Measurements from ENCODE around the gene MASP1. TPM values are rescaled to one million over a fixed set of nuclear protein-coding genes. Genes with fewer than 3 reads are reported as not detected.
"Not testable (repeated sequence)": the region's sequence is repeated elsewhere in the genome, so short reads cannot be mapped to it uniquely, and the experiment has no call there.

The MASP1 gene
- total RNA-seq, 1 donor from 2014 or later: not detected

DNA sequence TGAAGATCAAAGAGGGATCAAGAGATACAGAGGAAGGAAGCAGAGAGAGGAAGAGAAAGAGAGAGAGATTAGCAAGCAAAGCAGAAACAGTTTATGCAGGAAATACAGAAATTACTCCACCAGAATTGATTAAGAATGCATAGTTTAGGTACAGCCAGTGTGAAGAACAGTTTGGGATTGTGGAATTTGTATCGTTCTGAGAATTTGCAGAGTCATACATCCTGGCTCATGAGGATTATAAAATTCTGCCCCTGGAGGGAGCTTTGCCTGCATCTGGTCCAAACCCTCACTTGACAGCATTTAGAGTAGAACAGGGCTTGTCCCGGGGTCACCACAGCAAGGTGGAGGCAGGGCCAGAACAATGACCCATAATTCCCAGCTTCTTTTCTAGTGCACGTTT lies 44.1 kb downstream of the MASP1 start:
- TF ChIP-seq, protein P1, sequence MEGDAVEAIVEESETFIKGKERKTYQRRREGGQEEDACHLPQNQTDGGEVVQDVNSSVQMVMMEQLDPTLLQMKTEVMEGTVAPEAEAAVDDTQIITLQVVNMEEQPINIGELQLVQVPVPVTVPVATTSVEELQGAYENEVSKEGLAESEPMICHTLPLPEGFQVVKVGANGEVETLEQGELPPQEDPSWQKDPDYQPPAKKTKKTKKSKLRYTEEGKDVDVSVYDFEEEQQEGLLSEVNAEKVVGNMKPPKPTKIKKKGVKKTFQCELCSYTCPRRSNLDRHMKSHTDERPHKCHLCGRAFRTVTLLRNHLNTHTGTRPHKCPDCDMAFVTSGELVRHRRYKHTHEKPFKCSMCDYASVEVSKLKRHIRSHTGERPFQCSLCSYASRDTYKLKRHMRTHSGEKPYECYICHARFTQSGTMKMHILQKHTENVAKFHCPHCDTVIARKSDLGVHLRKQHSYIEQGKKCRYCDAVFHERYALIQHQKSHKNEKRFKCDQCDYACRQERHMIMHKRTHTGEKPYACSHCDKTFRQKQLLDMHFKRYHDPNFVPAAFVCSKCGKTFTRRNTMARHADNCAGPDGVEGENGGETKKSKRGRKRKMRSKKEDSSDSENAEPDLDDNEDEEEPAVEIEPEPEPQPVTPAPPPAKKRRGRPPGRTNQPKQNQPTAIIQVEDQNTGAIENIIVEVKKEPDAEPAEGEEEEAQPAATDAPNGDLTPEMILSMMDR (IDR thresholded peaks at IDR 0.05; ENCODE audit: insufficient read depth, low read length, poor library complexity, severe bottlenecking): no peak
- Histone ChIP-seq H3K4me3 (ENCODE audit: low read depth, low read length) (no peak overlapping the region), H3K27me3 (ENCODE audit: control insufficient read depth, insufficient read depth, low read length) (no peaks in the 10 kb centered on the region), H3K36me3 (ENCODE audit: control insufficient read depth, insufficient read depth, low read length) (no peaks in the 10 kb centered on the region)
- no peak for DNase-seq (ENCODE audit: low read depth)

DNA sequence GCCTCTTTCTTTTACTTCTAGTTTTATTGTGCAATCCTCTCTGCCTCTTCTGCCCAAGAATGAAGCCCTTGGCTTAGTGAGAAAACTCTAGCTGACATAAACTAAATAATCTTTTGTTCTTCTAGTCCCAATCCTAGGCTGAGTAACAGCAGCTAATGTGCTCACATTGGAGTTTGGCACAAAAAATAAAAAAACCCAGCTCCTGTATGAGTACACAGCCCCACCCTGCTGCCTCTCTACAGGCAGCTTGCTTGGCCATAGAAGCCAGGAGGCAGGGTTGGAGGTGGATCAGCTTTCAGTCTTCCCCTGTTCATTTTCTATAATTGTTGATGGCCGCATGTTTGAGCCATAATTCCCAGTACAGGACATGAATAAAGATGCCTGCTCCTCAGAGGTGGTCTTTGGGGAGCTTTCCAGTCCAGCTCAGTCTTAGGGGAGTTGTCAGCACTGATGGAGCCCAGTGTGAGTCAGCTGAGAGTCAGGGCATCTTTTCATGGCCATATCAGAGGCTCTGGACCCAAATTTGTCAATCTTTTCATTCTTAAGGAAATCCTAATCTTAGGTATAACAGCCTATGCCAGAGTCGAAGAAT lies 47.5 kb downstream of the MASP1 start:
- Histone ChIP-seq H3K4me3 (ENCODE audit: low read depth, low read length) (no peak overlapping the region), H3K36me3 (ENCODE audit: control insufficient read depth, insufficient read depth, low read length) (no peaks in the 10 kb centered on the region), H3K27me3 (ENCODE audit: control insufficient read depth, insufficient read depth, low read length) (no peaks in the 10 kb centered on the region)
- TF ChIP-seq, protein P1 (IDR thresholded peaks at IDR 0.05; ENCODE audit: insufficient read depth, low read length, poor library complexity, severe bottlenecking): no peak
- no peak for DNase-seq (ENCODE audit: low read depth)

DNA sequence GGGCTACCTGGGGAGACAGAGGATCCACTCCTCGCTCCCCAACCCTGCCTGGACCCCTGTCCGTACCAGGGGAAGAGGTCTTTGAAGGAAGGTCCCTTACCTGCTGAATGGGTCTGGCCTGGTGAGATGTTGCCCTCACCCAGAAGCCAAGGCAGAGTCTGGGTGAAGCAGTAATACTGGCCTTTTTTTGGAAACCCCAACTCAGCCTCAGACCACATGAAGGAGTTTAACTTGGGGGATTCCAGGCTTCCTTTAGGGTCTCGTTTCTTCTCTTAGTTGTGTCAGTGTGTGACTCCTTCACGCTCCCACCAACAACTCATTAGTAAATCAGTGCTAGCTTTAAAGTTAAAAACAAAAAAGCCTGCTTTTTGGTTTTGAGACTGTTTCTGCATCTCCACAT lies 48.6 kb downstream of the MASP1 start:
- TF ChIP-seq, protein P1 (IDR thresholded peaks at IDR 0.05; ENCODE audit: insufficient read depth, low read length, poor library complexity, severe bottlenecking): no peak
- H3K36me3 ChIP-seq (ENCODE audit: control insufficient read depth, insufficient read depth, low read length): no peaks in the 10 kb centered on the region
- no peak for DNase-seq (ENCODE audit: low read depth)
- H3K27me3 ChIP-seq (ENCODE audit: control insufficient read depth, insufficient read depth, low read length): no peaks in the 10 kb centered on the region
- no peak overlapping the region for H3K4me3 ChIP-seq (ENCODE audit: low read depth, low read length)

DNA sequence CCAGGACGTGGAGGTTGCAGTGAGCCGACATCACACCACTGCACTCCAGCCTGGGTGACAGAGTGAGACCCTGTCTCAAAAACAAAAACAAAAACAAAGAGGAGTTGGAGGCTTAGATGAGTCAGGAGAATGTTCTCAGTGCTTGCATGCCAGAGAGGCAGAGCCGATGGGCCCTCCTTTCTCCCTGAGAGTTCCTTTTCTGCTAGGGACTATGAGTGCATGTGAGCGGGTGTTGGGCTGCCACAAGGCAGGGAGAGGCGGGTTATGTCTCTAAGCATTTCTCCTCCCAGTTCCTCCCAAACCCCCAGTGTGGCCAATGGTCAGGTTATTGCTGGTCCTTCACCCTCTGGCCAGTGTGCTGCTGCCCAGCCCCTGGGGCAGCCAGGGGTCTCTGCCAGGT lies 49.1 kb downstream of the MASP1 start:
- Histone ChIP-seq H3K4me3 (ENCODE audit: low read depth, low read length) (no peak overlapping the region), H3K27me3 (ENCODE audit: control insufficient read depth, insufficient read depth, low read length) (no peaks in the 10 kb centered on the region), H3K36me3 (ENCODE audit: control insufficient read depth, insufficient read depth, low read length) (no peaks in the 10 kb centered on the region)
- TF ChIP-seq, protein P1 (IDR thresholded peaks at IDR 0.05; ENCODE audit: insufficient read depth, low read length, poor library complexity, severe bottlenecking): no peak
- DNase-seq (ENCODE audit: low read depth): no peak

DNA sequence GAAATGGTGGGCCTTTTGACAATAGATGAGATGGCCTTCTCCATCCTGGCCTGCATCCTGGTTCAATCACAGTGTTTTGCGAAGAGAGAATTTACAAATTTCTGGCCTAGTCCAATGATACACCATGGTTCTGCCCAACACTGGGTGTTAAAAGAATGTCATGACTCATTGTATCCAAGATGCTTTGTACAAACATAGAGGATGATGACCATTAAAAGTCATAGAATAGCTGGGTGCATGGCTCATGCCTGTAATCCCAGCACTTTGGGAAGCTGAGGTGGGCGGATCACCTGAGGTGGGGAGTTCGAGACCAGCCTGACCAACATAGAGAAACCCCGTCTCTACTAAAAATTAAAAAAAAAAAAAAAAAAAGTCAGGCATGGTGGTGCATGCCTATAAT lies 52.7 kb downstream of the MASP1 start:
- H3K27me3 ChIP-seq (ENCODE audit: control insufficient read depth, insufficient read depth, low read length); H3K36me3 ChIP-seq (ENCODE audit: control insufficient read depth, insufficient read depth, low read length); DNase-seq (ENCODE audit: low read depth); H3K4me3 ChIP-seq (ENCODE audit: low read depth, low read length): not testable (repeated sequence)

DNA sequence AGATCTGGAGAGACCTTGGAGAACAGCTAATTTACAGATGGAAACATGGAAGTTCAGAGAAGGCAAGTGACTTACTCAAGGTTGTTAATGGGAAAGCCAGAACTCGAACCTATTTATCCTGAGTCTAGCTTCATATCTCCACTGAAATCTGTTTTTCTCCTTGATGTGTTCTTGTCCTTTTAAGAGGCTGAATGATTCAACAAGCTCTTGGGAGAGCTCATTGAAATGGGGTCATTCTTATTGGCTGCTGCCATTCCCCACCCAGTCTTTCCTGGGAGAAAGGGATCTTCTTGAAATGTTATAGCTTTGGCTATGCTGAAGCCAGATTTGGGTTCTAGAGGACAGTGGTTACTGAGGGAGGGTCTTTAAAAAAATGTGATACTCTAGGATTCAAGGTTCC lies 53.3 kb downstream of the MASP1 start:
- Histone ChIP-seq H3K36me3 (ENCODE audit: control insufficient read depth, insufficient read depth, low read length) (no peaks in the 10 kb centered on the region), H3K4me3 (ENCODE audit: low read depth, low read length) (no peak overlapping the region), H3K27me3 (ENCODE audit: control insufficient read depth, insufficient read depth, low read length) (no peaks in the 10 kb centered on the region)
- no peak for DNase-seq (ENCODE audit: low read depth)
- TF ChIP-seq, protein P1 (IDR thresholded peaks at IDR 0.05; ENCODE audit: insufficient read depth, low read length, poor library complexity, severe bottlenecking): no peak
